GM23248 (cell line): ENCODE data around the gene DPYD.

Experiments
- EZH2 ChIP-seq: fragments of 200-600 bp; sonication (generic); IDR thresholded peaks from 2 replicates; pipeline ENCODE4 v1.6.1; 2018; ENCODE audit warnings: antibody characterized with exemption, mild to moderate bottlenecking; ENCODE audit not compliant: insufficient read depth, poor library complexity, severe bottlenecking
- EZH2phosphoT487 ChIP-seq: fragments of 200-600 bp; sonication (generic); IDR thresholded peaks from 2 replicates; pipeline ENCODE4 v1.6.1; 2018; ENCODE audit warnings: antibody characterized with exemption, moderate library complexity, mild to moderate bottlenecking, low read depth; ENCODE audit not compliant: insufficient read depth

GRCh38 chr1:97138515-97139032 is 782.3 kb downstream of the DPYD start:
- TF ChIP-seq EZH2, result no peak
- no peak for TF ChIP-seq EZH2phosphoT487
